ENCODE measurements around the gene NOL4L.

Gene NOL4L

GRCh38 chr20:32440069-32440757 is 144.9 kb downstream of the NOL4L start:
- no peak for TF ChIP-seq CTCF (IDR thresholded peaks at IDR 0.05; ENCODE audit: borderline replicate concordance, insufficient read depth, low read depth, low read length)

GRCh38 chr20:32439132-32439829 is 145.9 kb downstream of the NOL4L start:
- no peak overlapping the region for H3K4me3 ChIP-seq (ENCODE audit: low read depth, low read length)
- TF ChIP-seq CTCF (IDR thresholded peaks at IDR 0.05; ENCODE audit: borderline replicate concordance, insufficient read depth, low read depth, low read length): no peak

More at GRCh38 chr20:32440069-32440757, 144.9 kb downstream of the NOL4L start:
- H3K4me3 ChIP-seq (ENCODE audit: low read depth, low read length): no peak overlapping the region

GRCh38 chr20:32438331-32438858 is 146.7 kb downstream of the NOL4L start:
- H3K4me3 ChIP-seq (ENCODE audit: low read depth, low read length): no peak overlapping the region
- TF ChIP-seq CTCF (IDR thresholded peaks at IDR 0.05; ENCODE audit: borderline replicate concordance, insufficient read depth, low read depth, low read length): no peak

- TF ChIP-seq CTCF (IDR thresholded peaks at IDR 0.05; ENCODE audit: borderline replicate concordance, insufficient read depth, low read depth, low read length): peak; percentile 43; the same call in 1 of the 2 replicates
- H3K4me3 ChIP-seq (ENCODE audit: low read depth, low read length): no peak overlapping the region
Measured at GRCh38 chr20:32437391-32438074, 147.6 kb downstream of the NOL4L start.

GRCh38 chr20:32436968-32437367 is 148.2 kb downstream of the NOL4L start:
- no peak overlapping the region for H3K4me3 ChIP-seq (ENCODE audit: low read depth, low read length)
- TF ChIP-seq CTCF (IDR thresholded peaks at IDR 0.05; ENCODE audit: borderline replicate concordance, insufficient read depth, low read depth, low read length): no peak

GRCh38 chr20:32436142-32436861 is 148.8 kb downstream of the NOL4L start:
- H3K4me3 ChIP-seq (ENCODE audit: low read depth, low read length): no peak overlapping the region
- TF ChIP-seq CTCF (IDR thresholded peaks at IDR 0.05; ENCODE audit: borderline replicate concordance, insufficient read depth, low read depth, low read length): no peak
